ENCODE data around the gene DOCK1.
A peak's percentile ranks its signal among the peaks of the same experiment; 100 is the strongest.

- TF ChIP-seq CTCF (IDR thresholded peaks at IDR 0.05; ENCODE audit: low read depth, low read length) (peak; percentile 24), MAX (IDR thresholded peaks at IDR 0.05; ENCODE audit: low read depth, low read length) (no peak)
Observed at GRCh38 chr10:127492607-127493250, 587.5 kb downstream of the DOCK1 start.

Data from NB4 (cell line).